K562 (cell line): ENCODE data around the gene ZNF689. TPM values are rescaled to one million over a fixed set of nuclear protein-coding genes. Genes with fewer than 3 reads are reported as not detected.

Source experiments
- CCAR2 ChIP-seq: fragments of 200-400 bp; formaldehyde crosslinking; IDR thresholded peaks from 2 replicates; pipeline ENCODE4 v1.6.1; 2017; ENCODE audit warnings: mild to moderate bottlenecking, low read depth, low read length
- HNRNPLL ChIP-seq: fragments of 200-400 bp; formaldehyde crosslinking; IDR thresholded peaks from 2 replicates; pipeline ENCODE4 v1.6.1; 2017; ENCODE audit warnings: low read length, low read depth, mild to moderate bottlenecking; ENCODE audit not compliant: poor library complexity, severe bottlenecking
- KDM5B ChIP-seq: fragments of 200-600 bp; sonication (generic); IDR thresholded peaks from 2 replicates; pipeline ENCODE4 v1.6.1; 2012; ENCODE audit warnings: low read depth, mild to moderate bottlenecking, moderate library complexity, low read length, control low read depth, inconsistent platforms; ENCODE audit not compliant: insufficient replicate concordance
- MYBL2 ChIP-seq, 2 experiments: fragments of 450-650 bp in 1 of 2; sonication (generic) in 1 of 2; formaldehyde crosslinking in 1 of 2; IDR thresholded peaks; 2 replicates each; pipeline versions ENCODE4 v1.6.1 to v1.8.1; 2017 to 2022; ENCODE audit warnings: borderline replicate concordance in 1 of 2, inconsistent platforms in 1 of 2, low read depth in 1 of 2, mild to moderate bottlenecking in 1 of 2, missing genetic modification reagents in 1 of 2, moderate library complexity in 1 of 2
- MYC ChIP-seq, 2 experiments: fragments of 250-450 bp in 1 of 2; sonication (Bioruptor Pico) in 1 of 2; IDR thresholded peaks; 2 replicates each; pipeline versions ENCODE4 v1.5.1 to v1.6.1; 2012 to 2021; ENCODE audit warnings: low read depth in 2 of 2, borderline replicate concordance in 1 of 2, improper control_type of control experiment in 1 of 2, low read length in 1 of 2, mild to moderate bottlenecking in 1 of 2, moderate library complexity in 1 of 2
- NEUROD1 ChIP-seq: fragments of 150-350 bp; IDR thresholded peaks from 2 replicates; pipeline ENCODE4 v1.6.1; 2014; ENCODE audit warnings: borderline replicate concordance, low read length, low read depth; ENCODE audit not compliant: partially characterized antibody
- NR2C1 ChIP-seq, 2 experiments: fragments of 450-650 bp; IDR thresholded peaks; 2 replicates each; pipeline ENCODE4 v1.6.1; 2017; ENCODE audit warnings: mild to moderate bottlenecking in 2 of 2, antibody characterized with exemption in 1 of 2, inconsistent platforms in 1 of 2, missing compliant biosample characterization in 1 of 2, missing genetic modification characterization in 1 of 2
- NR3C1 ChIP-seq: sonication (generic); formaldehyde crosslinking; IDR thresholded peaks from 2 replicates; pipeline ENCODE4 v1.8.1; 2022; ENCODE audit warnings: missing genetic modification reagents
- POLR2AphosphoS5 ChIP-seq: IDR thresholded peaks from 2 replicates; pipeline ENCODE4 v1.6.1; 2011; ENCODE audit warnings: mild to moderate bottlenecking, low read depth, low read length, moderate library complexity; ENCODE audit not compliant: control insufficient read depth, insufficient read depth
- RAD21 ChIP-seq, 2 experiments: fragments of 250-450 bp in 1 of 2; fragments of 450-650 bp in 1 of 2; sonication (Bioruptor Pico) in 1 of 2; formaldehyde crosslinking in 1 of 2; IDR thresholded peaks in 1 of 2; conservative IDR thresholded peaks in 1 of 2; 2 replicates each; pipeline versions ENCODE4 v1.4.0 to v1.8.0; 2020 to 2022; ENCODE audit warnings: mild to moderate bottlenecking in 2 of 2, moderate library complexity in 1 of 2
- RBM22 ChIP-seq: fragments of 200-400 bp; formaldehyde crosslinking; IDR thresholded peaks from 2 replicates; pipeline ENCODE4 v1.6.1; 2018; ENCODE audit warnings: low read length, low read depth; ENCODE audit not compliant: poor library complexity, severe bottlenecking
- RCOR1 ChIP-seq, 2 experiments: IDR thresholded peaks; 2 replicates each; pipeline ENCODE4 v1.6.1; 2012; ENCODE audit warnings: low read depth in 2 of 2, low read length in 2 of 2, borderline replicate concordance in 1 of 2, improper control_type of control experiment in 1 of 2
- SAFB ChIP-seq: fragments of 200-400 bp; formaldehyde crosslinking; IDR thresholded peaks from 2 replicates; pipeline ENCODE4 v1.6.1; 2017; ENCODE audit warnings: low read depth, low read length, borderline replicate concordance
- SETDB1 ChIP-seq: IDR thresholded peaks from one replicate; pipeline ENCODE4 v1.6.1; 2012; ENCODE audit warnings: low read length, control low read depth, inconsistent platforms
- SRSF3 ChIP-seq: fragments of 200-400 bp; formaldehyde crosslinking; IDR thresholded peaks from 2 replicates; pipeline ENCODE4 v1.6.1; 2016; ENCODE audit warnings: mild to moderate bottlenecking, low read length, moderate library complexity; ENCODE audit not compliant: insufficient read depth
- TBP ChIP-seq: optimal IDR thresholded peaks from 2 replicates; pipeline ENCODE3; 2011; ENCODE audit warnings: low read depth, low read length, improper control_type of control experiment
- USF2 ChIP-seq: sonication (generic); formaldehyde crosslinking; IDR thresholded peaks from 2 replicates; pipeline ENCODE4 v1.5.0; 2020; ENCODE audit warnings: missing genetic modification reagents
- ZNF175 ChIP-seq: fragments of 200-800 bp; sonication (Bioruptor generic); IDR thresholded peaks from 2 replicates; pipeline ENCODE4 v1.6.1; 2016; ENCODE audit warnings: low read depth, mild to moderate bottlenecking, missing genetic modification characterization, missing compliant biosample characterization
- ZNF717 ChIP-seq: fragments of 250-450 bp; sonication (Bioruptor Pico); IDR thresholded peaks from 2 replicates; pipeline ENCODE4 v1.5.0; 2021
- ZNF785 ChIP-seq: fragments of 250-450 bp; sonication (Bioruptor Pico); IDR thresholded peaks from 2 replicates; pipeline ENCODE4 v1.4.0; 2020; ENCODE audit warnings: mild to moderate bottlenecking
- polyA plus RNA-seq, 8 experiments: library from polyadenylated mRNA; depleted of rRNA in 4 of 8; stranded (reverse) in 5 of 8; unstranded in 3 of 8; fragments of >200 nt; fragmentation: Nextera tagmentation in 2 of 8; fragmentation: Illumina TruSeq in 1 of 8; extraction: Ambion mirVana in 2 of 8; extraction: Trizol in 1 of 8; gene quantifications; 2 replicates each; pipeline versions ENCODE4 v1.2.1 to v1.2.3, GENCODE V29; 2011 to 2014; ENCODE audit warnings: inconsistent platforms in 1 of 8, missing spikeins in 1 of 8
- total RNA-seq, 7 experiments: library from RNA; depleted of rRNA in 6 of 7; stranded (reverse); fragments of >200 nt in 6 of 7; fragmentation: Illumina TruSeq in 2 of 7; extraction: Trizol in 2 of 7; gene quantifications; 2 replicates each; pipeline versions ENCODE4 v1.2.1 to v1.2.3, GENCODE V29; 2011 to 2021; ENCODE audit warnings: low replicate concordance in 1 of 7
- TF ChIP-seq, protein P1 (sequence below): fragments of 250-450 bp; sonication (Bioruptor Pico); IDR thresholded peaks from 2 replicates; pipeline ENCODE4 v1.5.0; 2021; ENCODE audit warnings: mild to moderate bottlenecking, borderline replicate concordance

The ZNF689 gene
- total and polyA plus RNA-seq, 9 of the 15 experiments (the other 6 are each of a cell fraction or from before 2014, with no cell fraction given) = 5.4 to 15.4 (median 10.8) TPM

DNA sequence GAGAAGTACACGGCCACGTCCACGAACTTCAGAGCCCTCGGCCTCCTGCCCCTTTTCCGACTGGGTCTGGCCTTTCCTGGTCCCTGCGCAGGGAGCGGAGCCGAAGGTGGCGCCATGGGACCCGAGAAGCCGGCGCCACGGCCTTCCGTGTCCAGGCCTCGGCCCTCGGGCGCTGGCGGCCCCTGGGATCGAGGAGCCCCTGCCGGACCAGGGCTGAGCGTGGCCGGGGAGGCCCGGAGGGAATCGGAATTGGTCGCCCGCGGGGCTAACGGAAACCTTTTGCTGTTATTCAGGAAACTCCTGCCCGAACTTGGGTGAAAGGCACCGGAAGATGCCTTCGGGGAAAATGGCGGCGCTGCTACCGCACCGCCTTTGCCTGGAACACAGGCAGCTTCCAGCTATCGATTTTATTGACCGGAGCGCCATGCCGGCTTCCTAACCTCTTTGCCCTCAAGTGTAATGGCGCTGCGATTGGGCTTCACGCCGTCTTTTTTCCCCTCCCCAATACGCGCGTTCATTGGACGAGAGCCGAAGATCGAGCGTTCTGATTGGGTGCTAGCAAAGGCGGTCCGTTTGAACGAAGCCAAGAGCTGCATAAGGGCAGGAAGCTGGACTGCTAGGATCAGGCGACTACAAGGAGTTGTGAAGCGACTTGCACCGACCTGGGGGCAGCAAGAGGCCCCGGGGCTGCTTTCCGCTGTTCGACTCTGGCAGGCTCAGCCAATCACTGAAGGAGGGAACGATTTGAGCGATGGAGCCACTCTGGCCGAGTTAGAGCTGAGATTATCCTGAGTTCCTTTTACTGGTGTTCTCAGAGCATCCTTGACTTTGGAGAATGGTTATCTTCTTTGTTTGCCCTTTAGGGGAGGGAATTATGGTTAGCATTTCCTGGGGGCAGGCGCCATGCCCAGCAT is at the start of gene ZNF689 (continued):
- TF ChIP-seq TBP = peak; percentile 93
- peak; percentile 73 for TF ChIP-seq ZNF175 (CRISPR knock-in tag)
- no peak for TF ChIP-seq ZNF785
- TF ChIP-seq NEUROD1 = peak; percentile 99
- TF ChIP-seq SAFB = 0 out of 2 replicates have a peak, but pooled peaks have one; percentile 2
- peak; percentile 51; the same call in 1 of the 2 replicates for TF ChIP-seq POLR2AphosphoS5
- no peak for TF ChIP-seq CCAR2
- TF ChIP-seq RAD21 (CRISPR knock-in tag; conservative IDR thresholded peaks at IDR 0.05 in 1 of 2, IDR thresholded peaks at IDR 0.05 in 1 of 2) = no peak; a peak in 1 of 4 replicates
- TF ChIP-seq, protein P1, sequence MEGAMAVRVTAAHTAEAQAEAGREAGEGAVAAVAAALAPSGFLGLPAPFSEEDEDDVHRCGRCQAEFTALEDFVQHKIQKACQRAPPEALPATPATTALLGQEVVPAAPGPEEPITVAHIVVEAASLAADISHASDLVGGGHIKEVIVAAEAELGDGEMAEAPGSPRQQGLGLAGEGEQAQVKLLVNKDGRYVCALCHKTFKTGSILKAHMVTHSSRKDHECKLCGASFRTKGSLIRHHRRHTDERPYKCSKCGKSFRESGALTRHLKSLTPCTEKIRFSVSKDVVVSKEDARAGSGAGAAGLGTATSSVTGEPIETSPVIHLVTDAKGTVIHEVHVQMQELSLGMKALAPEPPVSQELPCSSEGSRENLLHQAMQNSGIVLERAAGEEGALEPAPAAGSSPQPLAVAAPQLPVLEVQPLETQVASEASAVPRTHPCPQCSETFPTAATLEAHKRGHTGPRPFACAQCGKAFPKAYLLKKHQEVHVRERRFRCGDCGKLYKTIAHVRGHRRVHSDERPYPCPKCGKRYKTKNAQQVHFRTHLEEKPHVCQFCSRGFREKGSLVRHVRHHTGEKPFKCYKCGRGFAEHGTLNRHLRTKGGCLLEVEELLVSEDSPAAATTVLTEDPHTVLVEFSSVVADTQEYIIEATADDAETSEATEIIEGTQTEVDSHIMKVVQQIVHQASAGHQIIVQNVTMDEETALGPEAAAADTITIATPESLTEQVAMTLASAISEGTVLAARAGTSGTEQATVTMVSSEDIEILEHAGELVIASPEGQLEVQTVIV (CRISPR knock-in tag) = no peak
- peak; percentile 80 for TF ChIP-seq RBM22
- peak; percentile 49; the same call in 1 of the 2 replicates for TF ChIP-seq NR3C1 (CRISPR knock-in tag)
- TF ChIP-seq ZNF717 (CRISPR knock-in tag) = no peak
- TF ChIP-seq MYBL2 (IDR thresholded peaks at IDR 0.05; ENCODE audit: low read depth) = peak; percentile 57; the same call in 1 of the 2 replicates
- no peak for TF ChIP-seq MYBL2 (CRISPR knock-in tag; IDR thresholded peaks at IDR 0.05; ENCODE audit: borderline replicate concordance)
- TF ChIP-seq USF2 (CRISPR knock-in tag) = no peak
- TF ChIP-seq KDM5B = peak; percentile 67
- peak; percentile 60 for TF ChIP-seq HNRNPLL
- peak; percentile 89 for TF ChIP-seq NR2C1 (IDR thresholded peaks at IDR 0.05)
- TF ChIP-seq NR2C1 (tag; IDR thresholded peaks at IDR 0.05) = peak; percentile 92
- TF ChIP-seq RCOR1 (IDR thresholded peaks at IDR 0.05; ENCODE audit: borderline replicate concordance in 1 of 2, low read depth in 2 of 2, low read length in 2 of 2) = 0 out of 4 replicates have a peak, but pooled peaks of 1 of the 2 experiments have one; percentile 34
- TF ChIP-seq SETDB1 = no peak
- peak; percentile 68; the same call in 1 of the 2 replicates for TF ChIP-seq MYC (IDR thresholded peaks at IDR 0.05; ENCODE audit: low read depth, low read length)
- no peak for TF ChIP-seq MYC (CRISPR knock-in tag; IDR thresholded peaks at IDR 0.05; ENCODE audit: borderline replicate concordance, low read depth)
- 0 out of 2 replicates have a peak, but pooled peaks have one; percentile 77 for TF ChIP-seq SRSF3
